COLO668 (cell line): ENCODE measurements around the gene MID1.

ENCODE experiments used
- DNase-seq: peaks from one replicate; lab custom pipeline; 2025; ENCODE audit not compliant: unreplicated experiment; lab: John Stamatoyannopoulos, UW

MID1 gene

DNA sequence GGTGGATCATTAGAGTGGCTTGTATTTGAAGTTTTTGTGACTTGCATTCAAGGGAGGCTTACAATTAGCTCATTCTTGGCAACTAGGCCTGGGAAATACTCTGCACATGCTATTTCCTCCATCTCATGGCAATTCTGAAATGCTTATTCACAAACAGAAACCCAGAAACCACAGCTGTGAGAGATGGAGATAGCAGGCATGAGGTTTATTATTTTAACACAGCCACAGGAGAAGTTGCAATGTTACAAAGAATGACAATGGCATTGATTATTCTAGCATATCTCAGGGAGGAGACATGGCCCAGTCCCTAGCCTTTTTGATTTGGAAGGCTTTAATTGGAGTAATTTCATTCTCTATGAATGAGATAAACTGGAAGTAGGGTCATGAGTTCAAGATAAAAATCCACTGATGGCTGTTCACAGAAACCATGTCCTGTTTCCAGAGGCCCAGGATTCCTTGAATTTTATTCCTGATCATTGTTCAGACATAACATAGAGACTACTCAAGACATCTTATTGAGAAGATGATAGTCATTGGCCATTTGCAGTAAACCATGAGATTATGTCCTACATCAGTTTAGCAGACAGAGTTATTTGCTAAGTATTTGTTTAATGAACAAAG is 123.9 kb downstream of the MID1 start:
- DNase-seq = no peak

DNA sequence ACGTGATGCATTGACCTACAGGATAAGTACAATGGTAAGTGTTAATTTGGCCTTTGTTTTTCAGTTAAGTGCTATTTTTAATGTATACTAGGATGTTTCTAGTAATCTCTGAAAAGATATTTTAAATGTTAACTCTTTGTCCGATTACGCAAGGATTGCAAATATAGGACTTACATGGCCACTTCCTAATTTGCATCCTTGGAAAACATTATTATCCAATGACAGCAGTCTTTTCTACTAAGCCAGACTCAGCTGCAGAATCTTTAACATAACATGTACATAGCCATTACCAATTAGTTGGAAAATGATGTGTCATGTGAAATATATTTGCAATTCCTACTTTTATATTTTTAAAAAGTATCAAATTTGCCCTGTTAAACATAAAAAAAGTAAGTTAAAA is 124.7 kb downstream of the MID1 start:
- DNase-seq = no peak

DNA sequence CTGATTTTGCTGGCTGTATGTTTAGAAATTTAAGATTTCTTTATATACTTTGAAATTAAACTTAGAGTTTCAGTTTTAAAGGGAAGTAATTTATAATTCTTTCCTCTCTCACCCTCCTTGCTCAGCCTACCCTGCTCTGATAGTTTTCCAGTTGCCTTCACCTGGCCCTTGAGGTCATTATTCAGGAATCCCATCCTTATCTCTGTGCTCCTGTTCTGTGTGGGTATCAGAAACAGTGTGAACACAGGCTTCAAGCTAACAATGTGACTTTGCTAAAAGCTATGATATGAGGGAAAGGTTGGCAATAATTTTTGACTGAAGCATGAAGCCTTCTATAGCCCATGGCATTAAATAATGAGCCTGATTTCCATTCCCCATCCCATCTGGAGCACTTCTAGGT is 128.1 kb downstream of the MID1 start:
- DNase-seq = no peak

DNA sequence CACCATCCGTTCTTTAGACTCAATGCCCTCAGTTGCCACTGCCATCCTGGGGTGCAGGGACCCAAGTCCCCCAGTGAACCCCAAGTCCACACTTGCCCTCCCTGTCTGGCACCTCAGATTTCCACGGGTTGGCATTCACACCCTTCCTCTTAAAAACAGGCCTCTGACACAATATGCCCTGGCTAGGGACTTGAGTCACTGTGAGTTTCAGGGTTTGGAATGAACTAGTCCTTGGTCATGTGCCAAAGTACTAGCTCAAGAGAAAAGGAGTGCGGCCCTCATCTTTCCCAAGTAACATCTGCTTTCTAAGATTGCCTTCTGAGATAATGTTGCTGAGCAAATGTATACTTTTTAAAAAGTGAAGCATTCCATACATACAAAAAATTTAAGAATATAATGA is 134.0 kb downstream of the MID1 start:
- DNase-seq = no peak

DNA sequence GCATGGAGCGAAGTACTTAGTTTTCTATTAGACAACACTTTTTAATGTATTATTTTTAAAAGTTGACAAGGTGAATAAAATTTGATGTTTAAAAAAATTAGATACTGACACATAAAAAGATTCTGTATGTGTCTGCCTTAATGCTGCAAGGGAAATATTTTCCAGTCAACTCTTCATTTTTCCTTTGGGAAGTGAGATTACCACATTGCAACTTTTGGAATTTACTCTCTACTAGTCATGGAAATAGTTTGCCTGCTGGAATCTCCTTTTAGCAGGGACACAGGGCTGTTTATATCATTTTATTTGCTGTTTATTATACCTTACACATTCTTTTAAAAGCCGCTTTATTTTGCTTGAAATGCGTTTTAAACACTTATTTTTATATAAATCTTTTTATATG is 135.1 kb downstream of the MID1 start:
- no peak for DNase-seq

DNA sequence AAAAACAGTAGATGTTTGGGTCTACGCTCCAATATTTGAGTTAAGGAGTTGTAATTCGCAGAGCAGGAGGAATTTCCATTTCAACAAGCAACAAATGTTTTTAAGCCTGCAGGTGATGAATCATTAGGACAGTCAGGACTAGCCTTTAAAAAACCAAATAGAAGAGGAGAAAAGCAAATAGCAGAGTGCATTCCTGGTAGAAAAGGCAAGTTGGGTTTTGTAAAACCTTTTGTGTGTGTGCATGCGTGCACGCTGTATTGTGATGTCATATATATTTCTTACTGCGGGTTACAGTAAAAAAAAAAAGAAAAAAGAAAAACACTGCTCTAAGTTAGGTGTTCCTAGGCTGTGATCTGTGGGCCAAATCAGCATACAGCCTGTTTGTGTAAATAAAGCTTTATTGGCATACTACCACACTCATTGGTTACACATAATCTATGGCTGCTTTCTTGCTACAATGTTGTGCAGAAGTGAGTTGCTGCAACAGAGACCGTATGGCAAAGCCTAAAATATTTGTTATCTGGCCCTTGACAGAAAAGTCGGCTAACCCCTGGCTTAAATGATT is 135.6 kb downstream of the MID1 start:
- DNase-seq = no peak

DNA sequence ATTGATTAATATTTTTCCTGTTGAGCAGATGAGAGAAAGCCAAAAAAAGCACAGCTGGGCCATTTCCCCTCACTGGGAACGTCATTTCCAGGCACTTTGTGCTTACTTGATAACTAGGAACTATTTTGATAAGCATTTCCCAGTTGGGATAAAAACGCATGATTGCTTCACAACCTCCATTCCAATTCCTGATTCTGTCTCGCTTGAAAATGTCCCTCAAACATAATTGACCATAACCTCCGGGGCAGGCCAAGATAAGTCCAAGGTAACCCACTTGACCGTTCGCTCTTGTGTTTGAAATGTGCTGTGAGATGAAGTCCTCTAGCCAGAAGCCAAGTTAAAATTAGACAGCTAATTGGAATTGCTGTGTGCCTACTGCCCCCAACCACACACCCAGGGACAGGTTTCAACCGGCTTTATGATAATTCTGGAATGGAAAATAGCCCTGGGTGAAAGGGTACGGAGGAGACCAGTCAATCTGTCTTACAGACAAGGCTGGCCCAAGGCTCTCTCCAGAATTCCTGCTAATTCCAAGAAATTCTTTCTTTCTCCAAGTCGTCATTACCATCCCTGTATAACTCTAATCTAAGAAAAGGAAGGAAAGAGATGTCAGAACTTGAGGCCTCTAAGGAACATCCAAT is 137.1 kb downstream of the MID1 start:
- no peak for DNase-seq

DNA sequence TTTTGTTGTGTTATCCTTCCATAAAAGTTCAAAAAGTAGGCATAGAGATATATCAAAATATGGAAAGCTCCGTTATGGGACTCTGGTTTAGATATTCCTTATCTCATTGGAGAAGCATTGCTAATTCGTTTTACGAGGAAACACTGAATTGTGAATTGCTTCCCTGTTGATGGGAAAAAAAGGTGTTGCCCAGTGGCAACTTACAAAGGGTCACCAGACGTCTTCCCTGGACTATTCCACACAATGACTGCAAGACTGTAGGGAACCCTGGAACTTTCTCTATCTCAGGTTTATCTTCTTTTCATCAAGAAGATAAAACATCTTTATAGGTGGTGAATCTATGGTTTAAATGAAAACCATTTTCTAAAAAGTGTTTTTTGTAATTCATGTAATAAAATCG is 137.7 kb downstream of the MID1 start:
- no peak for DNase-seq

DNA sequence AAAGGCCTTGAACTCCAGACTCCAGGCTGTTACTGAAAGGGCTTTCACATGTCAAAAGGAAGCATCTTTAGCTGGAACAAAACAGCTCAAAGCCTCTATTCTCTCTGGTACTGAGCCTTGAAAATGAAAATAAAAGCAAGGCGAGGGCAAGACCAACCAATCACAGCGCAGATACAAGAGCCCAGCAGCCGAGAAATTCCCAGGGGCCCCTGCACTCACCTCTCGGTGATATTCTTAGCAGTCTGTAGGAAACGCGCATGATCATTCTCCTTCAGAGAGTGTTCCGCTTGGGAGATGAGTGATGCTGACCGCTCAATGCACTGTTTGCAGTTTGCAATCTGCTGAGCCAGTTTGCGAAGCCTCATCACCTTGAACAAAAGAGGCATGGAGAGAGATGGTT is 138.1 kb downstream of the MID1 start:
- DNase-seq = no peak

DNA sequence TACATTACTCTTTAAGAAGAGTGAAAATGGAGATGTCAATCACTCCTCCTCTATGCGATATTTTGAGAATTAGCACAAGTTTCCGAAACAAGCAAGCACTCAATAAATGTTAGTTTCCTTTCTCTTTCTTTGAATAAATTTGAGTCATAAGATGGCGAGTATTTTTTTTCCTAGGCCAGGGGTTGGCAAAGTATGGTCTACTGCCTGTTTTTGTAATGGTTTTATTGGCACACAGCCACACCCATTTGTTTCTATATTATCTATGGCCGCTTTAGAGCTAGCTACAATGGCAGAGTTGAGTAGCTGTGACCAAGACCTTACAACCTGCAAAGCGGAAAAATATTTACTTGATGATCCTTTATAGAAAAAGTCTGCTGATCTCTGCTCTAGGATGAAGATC is 139.5 kb downstream of the MID1 start:
- no peak for DNase-seq

DNA sequence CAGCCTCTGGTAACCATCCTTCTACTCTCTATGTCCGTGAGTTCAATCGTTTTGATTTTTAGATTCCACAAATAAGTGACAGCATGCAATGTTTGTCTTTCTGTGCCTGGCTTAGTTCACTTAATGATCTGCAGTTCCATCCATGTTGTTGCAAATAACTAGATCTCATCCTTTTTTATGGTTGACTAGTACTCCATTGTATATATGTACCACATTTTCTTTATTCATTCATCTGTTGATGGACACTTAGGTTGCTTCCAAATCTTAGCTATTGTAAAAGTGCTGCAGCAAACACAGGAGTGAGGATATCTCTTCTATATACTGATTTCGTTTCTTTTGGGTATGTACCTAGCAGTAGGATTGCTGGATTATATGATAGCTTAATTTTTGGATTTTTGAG is 140.9 kb downstream of the MID1 start:
- DNase-seq = no peak

DNA sequence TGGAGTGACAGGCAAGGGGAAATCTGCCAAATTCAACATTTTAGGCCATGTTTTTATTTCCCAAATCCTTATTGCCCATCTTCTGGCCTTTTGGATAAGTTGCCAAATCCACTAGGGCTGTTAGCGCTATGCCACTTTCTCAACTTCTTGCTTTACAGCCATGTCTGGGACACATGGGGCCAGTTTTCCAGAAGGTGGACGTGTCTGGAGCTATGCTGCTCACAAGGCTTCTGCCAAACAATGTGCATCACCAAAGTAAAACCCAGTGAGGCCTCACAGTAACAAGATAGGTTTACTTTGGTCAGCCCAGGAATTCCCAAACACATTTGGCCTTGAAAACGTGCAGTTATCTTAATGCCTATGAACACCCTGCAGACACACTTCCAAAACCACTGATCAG is 142.9 kb downstream of the MID1 start:
- no peak for DNase-seq

DNA sequence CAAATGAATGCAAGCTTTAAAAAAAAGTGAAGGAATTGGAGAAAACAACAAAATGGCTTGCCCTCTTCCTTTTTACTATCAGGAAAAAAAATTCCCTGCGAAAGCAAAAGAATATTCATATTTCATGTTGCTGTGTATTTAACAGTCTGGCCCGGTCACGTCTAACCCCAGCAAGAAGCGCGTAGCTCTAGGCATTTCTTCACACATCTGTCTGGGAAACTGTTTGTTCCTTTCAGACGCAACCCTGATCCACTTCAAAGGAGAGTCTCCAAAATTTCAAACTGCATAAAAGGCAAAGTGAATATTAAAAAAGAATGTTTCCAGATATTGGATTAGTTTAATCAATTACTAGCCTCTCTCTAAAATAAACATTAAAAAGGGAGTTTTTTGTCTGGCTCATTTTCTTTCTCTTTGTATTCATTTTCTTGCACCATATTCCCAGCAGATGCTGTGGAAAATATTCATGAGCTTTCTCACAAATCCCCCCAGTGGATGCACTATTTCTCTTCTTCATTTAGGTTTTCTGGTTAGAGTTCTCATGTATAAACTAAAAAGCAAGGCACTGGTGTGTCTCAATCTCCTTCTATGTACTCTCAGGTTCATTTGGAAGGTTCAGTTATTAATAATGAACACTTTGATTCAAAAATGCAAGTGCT is 145.3 kb downstream of the MID1 start:
- DNase-seq = no peak

DNA sequence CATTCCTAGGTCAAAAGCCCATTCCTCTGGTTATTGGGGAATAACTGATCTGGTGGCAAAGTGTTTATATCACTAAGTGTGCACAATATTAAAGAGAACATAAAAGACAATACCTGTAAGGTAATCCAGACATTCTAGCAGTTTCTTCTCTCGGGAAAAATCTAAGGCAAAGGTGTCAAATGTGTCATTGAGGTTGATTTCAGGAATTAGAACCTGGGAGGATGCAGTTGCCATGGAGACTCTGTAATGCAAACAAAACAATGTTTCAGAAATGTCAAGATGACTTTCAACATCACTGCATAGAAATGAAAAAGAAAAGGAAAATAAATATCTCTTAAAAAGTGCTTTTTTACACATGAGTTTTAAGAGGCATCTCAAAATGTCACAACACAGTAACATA is 145.9 kb downstream of the MID1 start:
- DNase-seq = no peak

DNA sequence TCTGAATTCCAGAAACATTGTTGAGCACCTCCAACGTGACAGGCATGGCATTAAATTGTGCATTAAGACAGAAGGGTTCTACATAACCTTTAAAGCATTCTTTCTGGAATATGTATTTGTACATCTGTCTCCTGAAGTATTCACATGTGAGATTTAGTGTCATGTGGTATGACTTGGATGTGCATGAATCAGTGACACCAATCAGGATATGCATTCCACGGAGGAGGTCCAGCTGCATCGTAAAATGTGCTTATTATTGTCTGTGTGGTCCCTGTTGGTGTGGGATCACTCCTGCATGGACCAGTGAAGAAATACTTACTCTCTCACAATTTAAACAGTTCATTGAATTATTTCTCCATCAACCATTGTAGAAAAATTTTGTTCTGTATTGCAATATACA is 149.0 kb downstream of the MID1 start:
- DNase-seq = no peak

DNA sequence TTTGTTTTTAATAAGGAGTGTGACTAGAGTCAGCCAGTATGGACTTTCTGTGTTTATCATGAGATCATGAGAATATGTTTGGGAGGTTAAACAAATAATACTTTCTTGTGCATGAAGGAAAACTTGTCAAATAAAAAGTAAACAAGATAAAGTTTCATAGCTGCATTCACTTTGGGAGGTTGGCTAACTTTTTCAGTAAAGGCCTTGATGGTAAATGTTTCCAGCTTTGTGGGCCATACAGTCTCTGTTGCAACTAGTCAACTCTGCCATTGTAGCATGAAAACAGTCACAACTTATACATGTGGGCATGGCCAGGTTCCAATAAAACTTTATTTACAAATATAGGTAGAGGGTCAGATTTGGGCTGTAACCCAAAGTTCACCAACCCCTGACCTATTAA is 150.4 kb downstream of the MID1 start:
- no peak for DNase-seq

DNA sequence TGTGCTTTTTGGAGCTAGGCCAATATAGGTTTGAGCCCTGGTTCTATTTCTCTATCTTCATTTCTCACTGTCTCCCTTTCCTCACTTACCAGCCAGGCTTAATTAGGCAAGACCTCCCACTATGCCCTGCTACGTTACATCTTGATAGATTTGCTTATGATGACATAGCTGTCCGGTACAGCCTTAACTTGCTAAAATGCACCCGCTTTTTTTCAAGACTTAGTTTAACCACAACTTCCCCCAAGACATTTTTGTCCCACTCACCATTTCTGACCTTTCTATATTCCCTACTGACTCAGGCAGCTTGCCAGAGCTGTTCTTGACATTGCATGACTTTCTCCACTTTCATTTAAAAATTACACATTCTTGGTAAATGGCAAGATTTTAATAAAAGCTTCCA is 152.6 kb downstream of the MID1 start:
- no peak for DNase-seq

DNA sequence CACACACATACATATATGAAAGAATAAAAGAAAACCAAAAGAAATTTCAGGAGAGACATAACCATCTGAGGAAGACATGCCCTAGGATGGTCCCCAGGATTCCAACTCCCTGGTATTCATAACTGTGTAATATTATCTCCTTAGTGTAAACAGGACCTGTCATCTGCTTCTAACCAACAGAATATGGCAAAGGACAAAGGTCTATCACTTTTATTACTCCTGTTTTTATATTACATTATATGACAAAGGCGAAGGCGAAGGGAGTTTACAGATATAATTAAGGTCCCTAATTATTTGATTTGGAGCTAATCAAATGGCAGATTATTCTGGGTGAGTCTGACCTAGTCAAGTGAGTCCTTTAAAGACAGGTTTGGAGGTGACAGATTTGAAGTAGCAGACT is 155.1 kb downstream of the MID1 start:
- DNase-seq = no peak

DNA sequence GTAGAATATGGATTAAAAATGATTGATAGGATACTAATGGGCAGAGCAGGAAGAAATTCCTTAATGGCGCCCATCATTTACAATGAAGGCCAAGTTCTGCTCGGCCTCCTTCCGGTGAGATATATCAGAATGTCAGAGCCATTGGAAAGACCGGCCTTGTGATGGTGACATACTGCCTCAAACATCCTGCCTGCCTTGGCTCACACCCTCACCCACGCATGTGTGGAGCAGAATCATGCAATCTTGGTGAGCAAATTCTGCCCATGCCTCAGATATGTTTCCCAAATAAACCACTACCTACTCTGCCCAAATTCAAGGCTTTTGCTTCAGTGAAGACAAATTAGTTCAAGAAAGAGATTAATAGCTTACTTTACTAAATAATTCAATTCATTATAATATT is 163.3 kb downstream of the MID1 start:
- no peak for DNase-seq

DNA sequence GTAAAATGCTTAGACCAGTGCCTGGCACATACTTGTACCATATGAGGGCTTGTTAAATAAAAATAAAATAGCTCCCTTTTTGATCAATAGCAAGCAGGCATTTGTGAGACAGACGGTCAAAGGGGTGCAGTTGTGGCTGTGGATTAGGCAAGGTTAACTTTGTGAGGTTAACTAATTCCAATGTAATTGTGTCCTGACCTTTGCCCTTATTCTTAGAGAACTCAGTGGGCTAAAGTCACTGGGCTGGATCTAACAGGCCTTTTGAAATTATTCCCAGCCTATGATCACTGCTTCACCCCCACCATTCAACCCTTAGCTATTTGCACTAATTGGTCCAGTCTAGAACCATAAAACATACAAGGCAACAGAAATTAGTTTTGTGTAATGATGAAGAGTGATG is 166.4 kb downstream of the MID1 start:
- DNase-seq = no peak

DNA sequence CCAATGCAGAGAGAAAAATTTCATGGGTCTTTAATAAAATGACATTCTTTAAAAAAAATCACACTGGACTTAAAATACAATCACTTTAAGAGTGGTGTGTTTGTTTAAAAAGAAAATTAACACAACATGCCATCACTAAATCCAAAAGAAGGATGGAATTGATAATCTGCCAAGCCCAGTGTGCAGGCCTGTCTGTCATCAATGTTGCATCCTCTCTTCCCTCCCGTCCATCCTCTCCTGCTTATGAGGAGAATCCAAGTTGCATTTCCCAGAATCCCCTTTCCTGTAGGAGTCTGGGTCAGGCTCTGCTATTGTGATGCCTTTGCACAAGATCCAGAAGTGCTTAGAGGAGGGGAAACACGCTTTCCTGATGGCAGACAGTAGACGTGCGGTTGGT is 169.4 kb downstream of the MID1 start:
- no peak for DNase-seq

DNA sequence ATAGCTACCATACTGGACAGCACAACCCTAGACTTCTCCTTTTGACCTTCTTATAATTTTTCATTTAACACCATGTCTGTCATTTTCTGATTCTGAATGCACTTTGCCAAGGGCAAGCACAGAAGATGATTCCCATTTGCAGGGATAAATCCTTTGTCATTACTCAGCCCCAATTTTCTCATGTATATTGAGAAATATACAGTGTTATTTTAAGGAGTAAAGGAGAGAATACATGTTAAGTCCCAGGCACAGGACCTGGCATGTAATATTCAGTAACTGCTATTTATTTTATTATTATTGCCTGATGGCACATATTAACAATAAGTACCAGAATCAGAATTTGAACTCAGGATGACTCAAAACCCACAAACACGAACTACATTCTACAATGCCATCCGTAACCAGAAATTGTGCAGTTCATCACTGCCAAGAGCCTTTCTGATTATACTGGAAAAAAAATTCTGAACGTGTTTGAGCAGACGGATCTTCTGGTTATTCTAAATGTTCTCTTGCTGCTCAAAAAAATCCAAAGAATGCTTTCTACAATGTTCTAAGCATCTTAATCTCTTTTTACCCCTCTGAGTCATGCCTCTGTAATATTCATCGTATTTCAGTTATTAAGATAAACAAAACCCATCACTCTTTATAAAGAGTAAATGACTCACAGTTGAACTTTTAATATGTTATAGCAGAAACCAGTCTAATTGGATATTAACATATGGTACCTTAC is 170.0 kb downstream of the MID1 start:
- no peak for DNase-seq
